ENCODE results near the gene AURKAIP1.

DNA sequence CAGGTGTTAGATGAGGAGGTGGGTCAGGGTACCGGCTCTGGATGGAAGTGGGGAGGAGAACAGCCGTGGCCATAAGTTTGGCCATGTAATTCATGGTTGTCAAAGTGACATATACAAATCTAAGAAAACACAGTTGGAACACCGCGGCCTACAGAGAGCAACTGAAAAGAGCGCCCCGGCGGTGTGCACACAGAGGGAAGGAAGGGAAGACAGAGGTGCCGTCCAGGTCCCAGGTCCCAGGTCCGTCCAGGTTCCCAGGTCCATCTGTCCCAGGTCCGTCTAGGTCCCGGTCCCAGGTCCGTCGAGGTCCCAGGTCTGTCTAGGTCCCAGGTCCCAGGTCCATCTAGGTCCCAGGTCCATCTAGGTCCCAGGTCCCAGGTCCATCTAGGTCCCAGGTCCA, 36.6 kb upstream of the AURKAIP1 start:
- TF ChIP-seq, protein P1, sequence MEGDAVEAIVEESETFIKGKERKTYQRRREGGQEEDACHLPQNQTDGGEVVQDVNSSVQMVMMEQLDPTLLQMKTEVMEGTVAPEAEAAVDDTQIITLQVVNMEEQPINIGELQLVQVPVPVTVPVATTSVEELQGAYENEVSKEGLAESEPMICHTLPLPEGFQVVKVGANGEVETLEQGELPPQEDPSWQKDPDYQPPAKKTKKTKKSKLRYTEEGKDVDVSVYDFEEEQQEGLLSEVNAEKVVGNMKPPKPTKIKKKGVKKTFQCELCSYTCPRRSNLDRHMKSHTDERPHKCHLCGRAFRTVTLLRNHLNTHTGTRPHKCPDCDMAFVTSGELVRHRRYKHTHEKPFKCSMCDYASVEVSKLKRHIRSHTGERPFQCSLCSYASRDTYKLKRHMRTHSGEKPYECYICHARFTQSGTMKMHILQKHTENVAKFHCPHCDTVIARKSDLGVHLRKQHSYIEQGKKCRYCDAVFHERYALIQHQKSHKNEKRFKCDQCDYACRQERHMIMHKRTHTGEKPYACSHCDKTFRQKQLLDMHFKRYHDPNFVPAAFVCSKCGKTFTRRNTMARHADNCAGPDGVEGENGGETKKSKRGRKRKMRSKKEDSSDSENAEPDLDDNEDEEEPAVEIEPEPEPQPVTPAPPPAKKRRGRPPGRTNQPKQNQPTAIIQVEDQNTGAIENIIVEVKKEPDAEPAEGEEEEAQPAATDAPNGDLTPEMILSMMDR (IDR thresholded peaks at IDR 0.05; ENCODE audit: low read length): no peak
- no peak for TF ChIP-seq EZH2phosphoT487 (IDR thresholded peaks at IDR 0.05; ENCODE audit: low read length)
